Measurements from ENCODE around the gene OGA.
A peak's percentile ranks its signal among the peaks of the same experiment; 100 is the strongest.

OGA gene

GRCh38 chr10:101780187-101780817 is 37.9 kb downstream of the OGA start:
- H3K4me1 ChIP-seq, result peaks cover 4 to 65% (median 45%) of the 10 kb centered on the region in 4 donors
- no peaks in the 10 kb centered on the region for H3K9me3 ChIP-seq
- H3K36me3 ChIP-seq, result peaks cover 7 to 14% (median 14%) of the 10 kb centered on the region in 3 donors
- no peak for DNase-seq
- intact Hi-C loops (cut with DNase I; ENCODE audit: low total_unique reads), result no loop called here
- no peak for TF ChIP-seq CTCF (IDR thresholded peaks at IDR 0.05)
- H3K27me3 ChIP-seq, result peaks cover 0 to 54% of the 10 kb centered on the region in 2 donors
- no peak overlapping the region for H3K27ac ChIP-seq
- peak overlapping the region; percentile 20 to 40 for H3K4me3 ChIP-seq

GRCh38 chr10:101779544-101780186 is 38.6 kb downstream of the OGA start:
- DNase-seq, result peak; percentile 65 to 82
- H3K4me3 ChIP-seq, result peak overlapping the region; percentile 20 to 40
- peaks cover 4 to 68% (median 51%) of the 10 kb centered on the region in 4 donors for H3K4me1 ChIP-seq
- peaks cover under 1 to 7% (median 7%) of the 10 kb centered on the region in 3 donors for H3K36me3 ChIP-seq
- peak; percentile 71 to 89 for TF ChIP-seq CTCF (IDR thresholded peaks at IDR 0.05)
- H3K27ac ChIP-seq, result no peak overlapping the region
- intact Hi-C loops (cut with DNase I; ENCODE audit: low total_unique reads), result loop anchor here (10.0 kb wide), 1 partner anchor 195 kb away; the partner anchor contains the start of genes DPCD and POLL
- peaks cover 0 to 61% of the 10 kb centered on the region in 2 donors for H3K27me3 ChIP-seq
- no peaks in the 10 kb centered on the region for H3K9me3 ChIP-seq

GRCh38 chr10:101778781-101779543 is 39.3 kb downstream of the OGA start:
- H3K4me3 ChIP-seq, result peak overlapping the region; percentile 20 to 40
- peaks cover 0 to under 1% (median under 1%) of the 10 kb centered on the region in 3 donors for H3K36me3 ChIP-seq
- H3K9me3 ChIP-seq, result no peaks in the 10 kb centered on the region
- DNase-seq, result peak in 1 of 2 donors; percentile 64
- peaks cover 4 to 66% (median 53%) of the 10 kb centered on the region in 4 donors for H3K4me1 ChIP-seq
- intact Hi-C loops (cut with DNase I; ENCODE audit: low total_unique reads), result loop anchor here (10.0 kb wide), 1 partner anchor 194 kb away; the partner anchor contains the start of genes DPCD and POLL
- peaks cover 0 to 68% of the 10 kb centered on the region in 2 donors for H3K27me3 ChIP-seq
- H3K27ac ChIP-seq, result no peak overlapping the region
- TF ChIP-seq CTCF (IDR thresholded peaks at IDR 0.05), result no peak

GRCh38 chr10:101778151-101778780 is 40.0 kb downstream of the OGA start:
- H3K36me3 ChIP-seq, result no peaks in the 10 kb centered on the region
- intact Hi-C loops (cut with DNase I; ENCODE audit: low total_unique reads), result loop anchor here (10.0 kb wide), 1 partner anchor 193 kb away; the partner anchor contains the start of genes DPCD and POLL
- H3K4me1 ChIP-seq, result peaks cover 4 to 62% (median 52%) of the 10 kb centered on the region in 4 donors
- no peaks in the 10 kb centered on the region for H3K9me3 ChIP-seq
- H3K27me3 ChIP-seq, result peaks cover 0 to 73% of the 10 kb centered on the region in 2 donors
- no peak for TF ChIP-seq CTCF (IDR thresholded peaks at IDR 0.05)
- DNase-seq, result peak in 1 of 2 donors; percentile 40
- H3K4me3 ChIP-seq, result no peak overlapping the region
- H3K27ac ChIP-seq, result no peak overlapping the region

- intact Hi-C loops (cut with DNase I; ENCODE audit: low total_unique reads), result loop anchor here (10.0 kb wide), 1 partner anchor 193 kb away; the partner anchor contains the start of genes DPCD and POLL
- peaks cover 4 to 60% (median 50%) of the 10 kb centered on the region in 4 donors for H3K4me1 ChIP-seq
Measured at GRCh38 chr10:101777619-101778145, 40.6 kb downstream of the OGA start.

More at GRCh38 chr10:101777619-101778145, 40.6 kb downstream of the OGA start:
- H3K27ac ChIP-seq, result no peak overlapping the region
- H3K9me3 ChIP-seq, result no peaks in the 10 kb centered on the region
- no peak overlapping the region for H3K4me3 ChIP-seq
- no peaks in the 10 kb centered on the region for H3K36me3 ChIP-seq
- DNase-seq, result peak in 1 of 2 donors; percentile 50
- TF ChIP-seq CTCF (IDR thresholded peaks at IDR 0.05), result no peak
- peaks cover 0 to 79% of the 10 kb centered on the region in 2 donors for H3K27me3 ChIP-seq

All from tibial artery (tissue), 4 donors.